OCI-LY7 (cell line): Measurements from ENCODE around the gene SYT9.

Experiments
- CTCF ChIP-seq: fragments of 200-600 bp; sonication (generic); conservative IDR thresholded peaks from 2 replicates; pipeline ENCODE4 v1.5.1; 2014; ENCODE audit warnings: mild to moderate bottlenecking, antibody characterized with exemption, low read length, moderate library complexity, mixed read lengths
- EZH2phosphoT487 ChIP-seq: fragments of 200-600 bp; sonication (generic); IDR thresholded peaks from 2 replicates; pipeline ENCODE4 v1.6.1; 2018; ENCODE audit warnings: low read depth, borderline replicate concordance, mild to moderate bottlenecking, mixed run types, antibody characterized with exemption, low read length, moderate library complexity, mixed read lengths

- TF ChIP-seq CTCF (no peak), EZH2phosphoT487 (no peak)
Observed at GRCh38 chr11:7427733-7428132, 176.0 kb downstream of the SYT9 start.
